Measurements from ENCODE around the gene CALML5.

Gene CALML5

GRCh38 chr10:5509691-5510090 is 10.3 kb upstream of the CALML5 start:
- no peak for TF ChIP-seq CTCF (conservative IDR thresholded peaks at IDR 0.05; ENCODE audit: low read depth, low read length)
- no peak for DNase-seq (ENCODE audit: low read depth)
- H3K4me3 ChIP-seq (ENCODE audit: low read depth, low read length), result no peak overlapping the region

- no peak overlapping the region for H3K4me3 ChIP-seq (ENCODE audit: low read depth, low read length)
- no peak for TF ChIP-seq CTCF (conservative IDR thresholded peaks at IDR 0.05; ENCODE audit: low read depth, low read length)
- no peak for DNase-seq (ENCODE audit: low read depth)
Measured at GRCh38 chr10:5509236-5509635, 9.9 kb upstream of the CALML5 start.

- H3K4me3 ChIP-seq (ENCODE audit: low read depth, low read length), result no peak overlapping the region
- no peak for TF ChIP-seq CTCF (conservative IDR thresholded peaks at IDR 0.05; ENCODE audit: low read depth, low read length)
- DNase-seq (ENCODE audit: low read depth), result no peak
Measured at GRCh38 chr10:5508786-5509185, 9.4 kb upstream of the CALML5 start.

- DNase-seq (ENCODE audit: low read depth), result no peak
- H3K4me3 ChIP-seq (ENCODE audit: low read depth, low read length), result no peak overlapping the region
- no peak for TF ChIP-seq CTCF (conservative IDR thresholded peaks at IDR 0.05; ENCODE audit: low read depth, low read length)
Measured at GRCh38 chr10:5508161-5508604, 8.8 kb upstream of the CALML5 start.

GRCh38 chr10:5507649-5508131 is 8.3 kb upstream of the CALML5 start:
- DNase-seq (ENCODE audit: low read depth), result no peak
- no peak overlapping the region for H3K4me3 ChIP-seq (ENCODE audit: low read depth, low read length)
- TF ChIP-seq CTCF (conservative IDR thresholded peaks at IDR 0.05; ENCODE audit: low read depth, low read length), result no peak

- TF ChIP-seq CTCF (conservative IDR thresholded peaks at IDR 0.05; ENCODE audit: low read depth, low read length), result no peak
- no peak for DNase-seq (ENCODE audit: low read depth)
- no peak overlapping the region for H3K4me3 ChIP-seq (ENCODE audit: low read depth, low read length)
Measured at GRCh38 chr10:5506751-5507648, 7.6 kb upstream of the CALML5 start.

- TF ChIP-seq CTCF (conservative IDR thresholded peaks at IDR 0.05; ENCODE audit: low read depth, low read length), result no peak
- no peak overlapping the region for H3K4me3 ChIP-seq (ENCODE audit: low read depth, low read length)
- no peak for DNase-seq (ENCODE audit: low read depth)
Measured at GRCh38 chr10:5506246-5506645, 6.9 kb upstream of the CALML5 start.
